Loucy (cell line): ENCODE measurements around the gene IMP3.

ENCODE experiments used
- CTCF ChIP-seq: fragments of 200-600 bp; sonication (generic); conservative IDR thresholded peaks from 2 replicates; pipeline ENCODE4 v1.5.1; 2014; ENCODE audit warnings: mild to moderate bottlenecking, antibody characterized with exemption, low read length
- EZH2phosphoT487 ChIP-seq: fragments of 200-600 bp; IDR thresholded peaks from 2 replicates; pipeline ENCODE4 v1.6.1; 2018; ENCODE audit warnings: antibody characterized with exemption, mild to moderate bottlenecking, moderate library complexity, borderline replicate concordance

- no peak for TF ChIP-seq CTCF
- TF ChIP-seq EZH2phosphoT487: no peak
Observed at GRCh38 chr15:75596703-75597345, 43.2 kb downstream of the IMP3 start.
